NCI-H526 (cell line): ENCODE measurements around the gene YWHAE.
"Not testable (repeated sequence)": the region's sequence is repeated elsewhere in the genome, so short reads cannot be mapped to it uniquely, and the experiment has no call there.

Experiments used
- DNase-seq, 2 experiments: peaks; one replicate each; lab custom pipeline; 2025; lab: John Stamatoyannopoulos, UW

YWHAE gene

GRCh38 chr17:1325766-1326165 lies 74.3 kb downstream of the YWHAE start:
- no peak for DNase-seq

DNA sequence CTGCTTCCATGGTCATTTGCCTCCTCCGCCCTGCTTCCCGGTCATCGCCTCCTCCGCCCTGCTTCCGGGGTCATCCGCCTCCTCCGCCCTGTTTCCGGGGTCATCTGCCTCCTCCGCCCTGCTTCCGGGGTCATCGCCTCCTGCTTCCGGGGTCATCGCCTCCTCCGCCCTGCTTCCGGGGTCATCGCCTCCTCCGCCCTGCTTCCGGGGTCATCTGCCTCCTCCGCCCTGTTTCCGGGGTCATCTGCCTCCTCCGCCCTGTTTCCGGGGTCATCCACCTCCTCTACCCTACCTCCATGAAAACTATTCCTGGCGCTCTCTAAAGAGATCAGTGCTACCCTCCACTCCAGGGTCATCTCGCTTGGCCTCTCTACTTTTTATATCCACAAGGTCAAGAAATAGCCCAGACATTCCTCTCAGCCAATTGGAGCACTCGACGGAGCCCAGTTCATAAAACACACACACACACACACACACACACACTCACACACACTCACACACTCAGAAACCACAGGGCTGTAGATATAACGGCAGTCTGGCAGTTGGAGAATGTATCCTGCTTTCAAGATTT lies 75.7 kb downstream of the YWHAE start:
- no peak for DNase-seq

DNA sequence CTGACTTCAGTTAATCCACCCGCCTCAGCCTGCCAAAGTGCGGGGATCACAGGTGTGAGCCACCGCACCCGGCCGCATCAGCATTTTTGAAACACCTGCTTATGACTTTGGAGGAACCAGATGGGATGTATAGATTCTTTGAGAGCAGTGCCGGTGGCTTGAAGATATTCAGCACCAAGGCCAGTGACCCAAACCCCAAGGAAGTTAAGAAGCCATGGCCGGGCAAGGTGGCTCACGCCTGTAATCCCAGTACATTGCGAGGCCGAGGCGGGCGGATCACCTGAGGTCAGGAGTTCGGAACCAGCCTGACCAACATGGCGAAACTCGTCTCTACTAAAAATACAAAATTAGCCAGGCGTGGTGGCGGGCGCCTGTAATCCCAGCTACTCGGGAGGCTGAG lies 76.7 kb downstream of the YWHAE start:
- no peak for DNase-seq

GRCh38 chr17:1322480-1322879 lies 77.5 kb downstream of the YWHAE start:
- no peak for DNase-seq

DNA sequence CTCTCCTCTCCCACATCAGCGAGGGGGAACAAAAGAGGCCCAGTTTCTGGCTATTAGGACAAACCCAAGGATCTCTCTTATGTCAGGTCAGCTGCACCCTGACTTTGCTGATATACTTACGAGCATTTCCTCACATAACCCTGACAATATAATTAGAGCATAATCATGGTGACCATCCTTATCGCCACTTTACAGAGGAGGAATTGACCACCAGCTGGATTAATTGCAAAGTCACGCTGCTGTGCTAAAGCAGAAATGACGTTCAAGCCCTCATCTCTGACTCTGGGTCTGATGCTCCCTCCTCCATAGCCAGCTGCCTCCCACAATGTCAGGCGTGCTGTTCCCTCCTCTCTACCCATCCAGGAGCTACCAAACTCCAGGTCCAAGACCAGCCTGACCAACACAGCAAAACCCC lies 78.0 kb downstream of the YWHAE start:
- no peak for DNase-seq

DNA sequence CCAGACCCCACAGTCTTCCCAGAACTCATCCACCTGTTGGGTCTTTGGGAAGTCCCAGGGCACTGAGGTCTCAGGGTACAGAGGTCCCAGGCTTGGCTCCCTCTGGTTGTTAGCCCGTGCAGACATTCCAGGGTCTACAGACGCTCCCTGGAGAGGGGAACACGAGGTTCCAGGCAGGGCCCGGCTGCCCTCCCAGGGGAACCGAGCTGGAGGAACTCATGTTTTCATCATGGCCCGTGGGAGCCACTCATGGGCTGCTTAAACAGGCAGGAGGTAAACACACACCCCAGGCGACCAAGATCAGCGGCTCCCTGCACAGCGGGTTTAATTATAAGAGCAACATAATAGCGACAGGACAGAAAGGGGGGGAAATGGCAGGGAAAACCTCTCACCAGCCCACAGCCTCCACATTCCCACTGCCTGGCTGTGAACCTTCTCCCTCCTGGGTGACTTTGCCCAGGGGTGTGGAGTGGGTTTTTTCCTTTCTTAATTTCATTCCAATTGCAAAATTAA lies 84.1 kb downstream of the YWHAE start:
- DNase-seq: no peak

GRCh38 chr17:1315409-1315808 lies 84.6 kb downstream of the YWHAE start:
- DNase-seq: no peak

DNA sequence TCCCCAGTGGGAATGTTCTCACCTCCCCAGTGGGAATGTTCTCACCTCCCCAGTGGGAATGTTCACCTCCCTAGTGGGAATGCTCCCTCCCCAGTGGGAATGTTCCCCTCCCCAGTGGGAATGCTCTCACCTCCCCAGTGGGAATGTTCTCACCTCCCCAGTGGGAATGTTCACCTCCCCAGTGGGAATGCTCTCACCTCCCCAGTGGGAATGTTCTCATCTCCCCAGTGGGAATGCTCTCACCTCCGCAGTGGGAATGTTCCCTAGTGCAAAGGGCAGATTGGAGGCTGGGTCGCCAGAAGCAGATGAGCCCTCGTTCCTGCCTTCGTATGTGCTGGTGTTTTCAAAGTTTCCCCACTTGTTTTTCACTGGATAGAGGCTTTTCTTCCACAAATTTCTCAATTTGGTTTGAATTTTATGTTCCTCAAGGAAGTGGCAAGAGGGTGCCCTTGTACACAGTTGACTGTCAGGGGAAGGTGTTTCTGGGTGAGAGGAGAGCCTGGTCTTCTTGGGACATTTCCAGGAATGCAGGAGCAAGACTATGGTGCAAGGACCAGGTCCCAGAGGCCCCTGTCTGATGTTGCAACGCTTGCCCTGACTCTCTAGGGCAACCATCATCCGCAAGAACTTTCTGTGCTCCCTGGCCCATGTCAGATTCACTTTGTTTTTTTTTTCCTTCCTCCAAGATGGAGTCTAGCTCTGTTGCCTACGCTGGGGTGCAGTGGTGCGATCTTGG lies 86.6 kb downstream of the YWHAE start:
- no peak for DNase-seq

DNA sequence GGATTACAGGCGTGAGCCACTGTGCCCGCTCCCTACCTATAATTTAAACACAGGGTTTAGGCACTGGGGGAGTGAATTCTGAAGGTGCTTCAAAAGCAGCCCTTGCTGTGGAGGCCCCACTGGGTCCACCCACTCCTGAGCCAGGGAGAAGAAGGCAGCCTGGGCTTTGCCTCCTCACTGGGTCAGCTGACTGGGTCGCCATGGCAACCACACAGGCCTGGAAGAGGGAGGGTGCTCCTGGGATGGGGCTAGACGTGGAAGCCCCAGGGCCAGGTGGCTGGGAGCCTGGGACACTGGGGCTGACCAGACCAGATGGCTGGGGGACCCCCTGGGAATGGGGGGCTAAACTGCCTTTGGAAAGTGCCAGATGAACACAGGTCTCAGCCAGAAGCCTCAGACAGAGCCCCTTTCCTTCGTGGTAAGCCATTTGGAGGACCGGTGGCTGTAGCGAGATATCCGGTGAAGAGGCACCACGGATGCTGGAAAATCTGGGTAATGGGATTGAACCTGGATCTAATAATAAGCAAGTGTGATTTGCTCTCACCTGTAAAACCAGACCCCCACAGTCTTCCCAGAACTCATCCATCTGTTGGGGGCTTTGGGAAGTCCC lies 87.7 kb downstream of the YWHAE start:
- DNase-seq: peak; percentile 49 to 62

- not testable (repeated sequence) for DNase-seq
These were observed 92.2 kb downstream of the YWHAE start for GRCh38 chr17:1307829-1308228.

DNA sequence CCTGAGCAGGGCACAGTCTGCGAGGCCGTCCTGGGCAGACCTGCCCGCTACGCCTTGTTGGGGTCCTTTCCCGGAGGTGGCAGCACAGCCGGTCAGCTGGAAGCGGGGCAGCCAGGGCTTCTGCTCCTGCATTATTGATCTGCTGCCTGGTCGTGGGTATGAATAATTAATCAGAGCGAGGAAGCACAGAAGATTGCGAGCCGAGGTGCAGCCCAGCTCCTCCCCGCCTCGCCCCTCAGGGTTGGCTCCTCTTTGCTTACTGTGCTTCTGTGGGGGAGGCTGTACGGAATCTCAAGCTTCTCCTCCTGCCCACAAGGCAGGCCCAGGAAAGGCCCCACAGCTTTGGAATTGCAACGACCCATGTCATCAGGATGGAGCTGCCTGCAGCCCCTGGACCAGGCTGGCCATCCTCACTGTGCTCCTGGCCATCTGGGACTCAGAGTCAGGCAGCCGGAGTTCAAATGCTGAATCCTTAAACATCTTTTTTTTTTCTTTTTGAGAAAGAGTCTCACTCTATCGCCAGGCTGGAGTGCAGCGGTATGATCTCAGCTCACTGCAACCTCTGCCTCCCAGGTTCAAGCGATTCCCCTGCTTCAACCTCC lies 95.0 kb downstream of the YWHAE start:
- no peak for DNase-seq

DNA sequence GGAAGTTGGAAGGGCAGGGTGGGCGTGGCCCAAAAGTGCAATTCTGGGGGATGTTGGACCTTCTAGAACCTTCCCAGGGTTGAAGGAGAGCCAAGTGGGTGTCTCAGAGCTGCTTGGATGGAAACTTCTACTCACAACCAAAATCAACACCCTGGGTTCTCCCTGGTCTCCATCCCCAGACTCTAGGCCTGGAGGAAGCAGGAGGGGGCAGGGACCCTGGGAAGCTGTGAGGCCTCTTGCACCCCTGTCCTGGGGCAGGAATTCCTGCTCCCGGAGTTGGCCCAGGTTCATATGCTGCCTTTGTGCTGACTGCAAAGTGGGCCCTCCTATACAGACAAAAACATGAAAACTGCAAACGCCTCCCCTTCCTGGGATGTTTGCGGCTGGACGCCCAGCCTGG lies 95.5 kb downstream of the YWHAE start:
- DNase-seq: no peak

DNA sequence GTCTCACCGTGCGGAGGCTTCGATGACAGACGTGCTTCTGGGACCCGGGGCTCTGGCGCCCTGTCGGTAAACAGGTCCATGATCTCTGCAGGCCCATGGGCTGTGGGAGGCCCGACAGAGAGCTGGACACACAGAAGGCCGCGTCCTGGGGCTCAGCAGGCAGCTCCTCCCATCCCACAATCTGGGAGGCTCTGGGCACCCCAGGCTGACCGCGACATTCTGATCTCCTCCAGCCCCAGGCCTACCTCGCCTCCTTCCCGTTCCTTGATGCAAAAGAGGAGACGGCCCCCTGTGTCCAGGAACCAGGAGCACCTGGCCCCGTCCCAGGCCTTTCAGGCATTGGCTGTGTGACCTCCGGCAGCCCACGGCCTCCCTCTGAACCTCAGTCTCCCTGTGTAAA lies 97.3 kb downstream of the YWHAE start:
- no peak for DNase-seq

DNA sequence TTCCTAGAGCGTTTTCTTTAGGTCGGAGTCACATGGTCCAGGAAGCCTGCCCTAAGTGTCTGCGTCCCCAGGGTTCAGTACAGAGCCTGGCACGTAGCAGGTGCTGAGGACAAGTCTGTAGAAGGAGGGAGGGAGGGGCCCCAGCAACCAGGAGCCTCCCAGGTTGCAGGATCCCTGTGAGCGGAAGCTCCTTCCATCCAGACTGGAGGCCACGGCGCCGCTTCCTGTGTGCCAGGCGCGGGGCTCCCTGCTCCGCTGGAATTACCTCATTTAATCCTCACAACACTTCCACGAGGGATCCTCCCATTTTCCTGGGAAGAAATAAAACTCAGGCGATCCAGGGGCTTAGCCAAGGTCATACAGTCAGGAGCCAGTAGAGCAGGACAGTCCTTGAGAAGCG lies 98.5 kb downstream of the YWHAE start:
- DNase-seq: no peak

DNA sequence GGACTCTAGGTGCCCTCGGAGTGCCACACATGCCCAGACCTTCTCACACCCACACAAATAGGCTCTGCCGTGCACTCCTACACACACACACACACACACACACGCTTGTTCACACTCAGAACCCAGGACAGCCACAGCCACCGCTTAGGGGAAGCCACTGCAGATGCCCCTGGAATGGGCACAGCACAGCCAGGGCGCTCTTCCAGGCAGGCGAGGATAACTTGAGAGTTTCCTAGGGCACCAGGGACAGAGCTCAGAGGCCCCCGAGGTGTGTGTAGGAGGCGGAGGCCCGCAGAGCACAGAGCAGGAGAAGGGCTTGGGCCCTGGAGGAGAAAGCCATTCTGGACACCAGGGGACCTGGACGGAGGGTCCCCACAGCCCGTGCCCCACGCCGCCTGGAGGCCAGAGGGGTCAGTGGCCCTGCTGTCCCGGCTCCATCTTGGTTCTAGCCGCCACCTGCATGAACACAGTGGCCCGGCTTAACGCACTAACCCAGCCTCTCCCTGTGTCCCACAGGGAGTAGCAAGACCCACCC lies 99.6 kb downstream of the YWHAE start:
- DNase-seq: no peak

DNA sequence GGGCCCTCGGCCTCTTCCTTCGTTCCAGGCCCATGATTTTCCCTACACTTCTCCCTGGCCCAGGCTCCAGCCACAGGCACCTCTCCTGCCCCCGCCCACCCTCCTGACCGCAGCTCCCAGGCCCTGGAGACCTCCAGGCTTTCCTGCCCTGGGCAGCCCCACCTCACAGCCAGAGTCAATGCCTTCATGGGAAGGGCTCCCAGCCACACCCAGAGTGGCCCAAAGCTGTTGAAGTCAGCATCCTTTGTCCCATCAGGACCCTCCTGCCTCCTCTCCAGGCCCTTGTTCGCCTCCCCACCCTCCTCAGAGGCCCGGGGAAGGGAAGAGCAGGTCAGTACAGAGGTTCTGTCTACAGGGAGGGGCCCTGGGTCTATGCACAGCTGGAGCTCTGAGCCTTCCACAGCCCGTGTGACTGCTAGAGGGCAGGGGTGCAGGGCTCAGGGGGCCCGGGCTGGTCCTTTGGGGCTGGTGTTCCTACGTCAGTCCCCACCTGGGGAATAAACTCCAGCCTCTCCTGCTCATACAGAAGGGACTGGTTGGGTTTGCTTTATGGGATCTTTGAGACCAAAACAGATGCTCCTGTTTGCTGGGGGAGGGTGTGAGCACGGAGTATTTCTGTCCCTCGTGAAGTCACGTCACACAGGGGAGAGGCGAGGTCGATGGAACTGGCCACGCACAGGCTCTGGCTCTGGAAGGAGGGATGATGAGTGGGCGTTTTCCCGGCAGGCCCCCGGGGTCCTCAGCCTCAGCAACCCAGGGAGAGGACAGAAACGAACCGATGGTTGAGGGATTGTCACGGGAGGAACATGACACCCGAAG lies 100.3 kb downstream of the YWHAE start:
- DNase-seq: no peak

DNA sequence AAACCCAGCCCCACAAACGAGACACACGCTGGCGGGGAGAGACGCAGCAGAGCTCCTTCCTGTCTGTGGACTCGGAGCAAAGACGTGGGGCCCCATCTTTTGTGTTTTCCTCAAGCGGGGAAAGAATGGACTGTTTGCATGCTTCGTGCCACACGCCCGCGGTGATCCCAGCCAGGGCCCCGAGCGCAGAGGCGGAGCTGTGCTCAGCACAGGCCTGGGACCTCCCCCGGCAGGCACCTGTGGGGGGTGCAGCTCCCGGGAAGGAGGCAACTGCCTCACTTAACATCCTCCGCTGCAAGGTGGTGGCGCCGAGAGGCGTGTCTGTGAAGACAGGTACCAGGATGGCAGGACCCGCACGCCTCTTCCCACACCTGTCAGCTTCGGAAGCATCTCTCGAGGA lies 101.4 kb downstream of the YWHAE start:
- DNase-seq: peak in 1 of 2 experiments; percentile 34
